ENCODE data around the gene ZPLD1. TPM values are rescaled to one million over a fixed set of nuclear protein-coding genes. Genes with fewer than 3 reads are reported as not detected.

ZPLD1 gene
- total RNA-seq (2013; cell fraction: nucleolus; rRNA removed): 0.23 and 0.69 TPM in 2 replicates
- not detected in 2 replicates for total RNA-seq (2014; rRNA removed)
- not detected in 2 replicates for total RNA-seq (2014; rRNA removed; fragmentation: Illumina TruSeq; extraction: Trizol)
- not detected in 2 replicates for total RNA-seq (2021)
- polyA plus RNA-seq (2011; ENCODE audit: low read depth): not detected
- polyA plus RNA-seq (2011; rRNA removed): 0.06 TPM in 1 of 2 replicates, not detected in the other
- polyA plus RNA-seq (2011; cell fraction: cytosol; rRNA removed): 0.03 TPM in 1 of 2 replicates, not detected in the other
- polyA plus RNA-seq (2011; cell fraction: nucleus; rRNA removed): not detected in 2 replicates
- 0.04 TPM in 1 of 2 replicates, not detected in the other for polyA plus RNA-seq (2012)
- polyA plus RNA-seq (2014; fragmentation: Illumina TruSeq; extraction: Trizol): not detected in 2 replicates
- polyA plus RNA-seq (2014; fragmentation: Nextera tagmentation; extraction: Ambion mirVana): not detected
- polyA plus RNA-seq (2014; rRNA removed): 0.03 TPM in 1 of 2 replicates, not detected in the other
- not detected for polyA plus RNA-seq (2016; fragmentation: Nextera tagmentation; extraction: Ambion mirVana)
- polyA minus RNA-seq (2011; rRNA and poly(A)+ RNA removed): not detected in 2 replicates
- not detected in 2 replicates for polyA minus RNA-seq (2011; cell fraction: cytosol; rRNA and poly(A)+ RNA removed)
- polyA minus RNA-seq (2011; cell fraction: nucleus; rRNA and poly(A)+ RNA removed): not detected in 2 replicates
- Bru-seq, nascent RNA: percentile 18 among the genes with signal in this experiment
- percentile 24 among the genes with signal in this experiment for BruChase-seq, experiment 1, labeled RNA remaining after a 6-hour chase
- percentile 26 among the genes with signal in this experiment for BruChase-seq, experiment 2, labeled RNA remaining after a 2-hour chase
- long read RNA-seq, experiment 1: 0 reads
- long read RNA-seq, experiment 2, partial matches to known transcripts: 0 of 2 reads
- long read RNA-seq, experiment 2, other reads (novel, unspliced or antisense): 2 of 2 reads

GRCh38 chr3:102434715-102435114 lies at the start of gene ZPLD1:
TSS of gene ZPLD1 (plus strand) at chr3:102435015. CDS start at chr3:102438488, 3,473 bp downstream.
- H2AFZ ChIP-seq (ENCODE audit: control insufficient read depth, low read depth, low read length): no peak within 1 kb of the TSS
- H3K4me1 ChIP-seq (ENCODE audit: control insufficient read depth, insufficient read depth, low read length): no peaks in the 10 kb centered on the region
- no peak within 1 kb of the TSS for H3K9ac ChIP-seq (ENCODE audit: control insufficient read depth, insufficient read depth, low read length)
- intact Hi-C loops (cut with micrococcal nuclease; ENCODE audit: unreplicated experiment) (no loop called here), in situ Hi-C loops (cut with MboI) (no loop called here)
- no peaks in the 10 kb centered on the region for H4K20me1 ChIP-seq (ENCODE audit: control insufficient read depth, insufficient read depth)
- H3K79me2 ChIP-seq (ENCODE audit: control insufficient read depth, insufficient read depth, low read length): no peaks in the 10 kb centered on the region
- ChIA-PET POLR2A (no interaction called here), CTCF (no interaction called here), SMC1A (ENCODE audit: uncharacterized antibody, unreplicated experiment) (interaction anchor here (1.1 kb wide), 1 partner anchor 205 kb away, joined by 3 read pairs; no protein-coding TSS in a partner anchor), RAD21 (ENCODE audit: unreplicated experiment) (no interaction called here)
- H3K27me3 ChIP-seq (replicated peaks in 1 of 2; ENCODE audit: control insufficient read depth in 2 of 2, insufficient read depth in 2 of 2, low read length in 1 of 2): no peaks in the 10 kb centered on the region
- no peak within 1 kb of the TSS for H3K4me2 ChIP-seq (ENCODE audit: control insufficient read depth, insufficient read depth)
- no peak within 1 kb of the TSS for H3K27ac ChIP-seq (ENCODE audit: control insufficient read depth, insufficient read depth)
- FAIRE-seq (no peak), DNase-seq (ENCODE audit: low read depth, low spot score) (no peak), ATAC-seq (no peak)
- H3K36me3 ChIP-seq (ENCODE audit: control insufficient read depth in 2 of 2, insufficient read depth in 2 of 2, low read length in 1 of 2): no peaks in the 10 kb centered on the region
- no TSS peak for BruUV-seq (replicated peaks)
- no peak within 1 kb of the TSS for H3K4me3 ChIP-seq
- H3K9me3 ChIP-seq (replicated peaks; ENCODE audit: control insufficient read depth, insufficient read depth, low read length): no peaks in the 10 kb centered on the region
- TF ChIP-seq ESRRA (IDR thresholded peaks at IDR 0.05; ENCODE audit: low read length): no peak
- TF ChIP-seq PML (IDR thresholded peaks at IDR 0.05; ENCODE audit: low read length): no peak
- TF ChIP-seq MYB (IDR thresholded peaks at IDR 0.05; ENCODE audit: borderline replicate concordance, low read depth, low read length): no peak
- no peak for TF ChIP-seq USF1 (IDR thresholded peaks at IDR 0.05; ENCODE audit: borderline replicate concordance, extremely low read length, insufficient read depth, low read depth, low read length)
- no peak for TF ChIP-seq PRDM15 (CRISPR knock-in tag; IDR thresholded peaks at IDR 0.05)
- TF ChIP-seq TAF1 (IDR thresholded peaks at IDR 0.05; ENCODE audit: borderline replicate concordance, low read depth, low read length): no peak
- TF ChIP-seq POLR2A (IDR thresholded peaks at IDR 0.05; ENCODE audit: low read depth, low read length): no peak
- no peak for TF ChIP-seq SMARCA5 (IDR thresholded peaks at IDR 0.05)
- TF ChIP-seq SREBF1 (IDR thresholded peaks at IDR 0.05; ENCODE audit: low read length): no peak
- TF ChIP-seq CTCF (IDR thresholded peaks at IDR 0.05 in 2 of 3, conservative IDR thresholded peaks at IDR 0.05 in 1 of 3; ENCODE audit: control insufficient read depth in 2 of 3, extremely low read depth in 1 of 3, insufficient read depth in 1 of 3, low read depth in 3 of 3, low read length in 3 of 3): no peak
- no peak for TF ChIP-seq ZBTB4 (CRISPR knock-in tag; IDR thresholded peaks at IDR 0.05)
- no peak for TF ChIP-seq NR2C1 (IDR thresholded peaks at IDR 0.05)
